Testis (tissue), 2 donors: ENCODE results near the gene UBASH3B.

Experiments
- CTCF ChIP-seq, 3 experiments: fragments of 450-650 bp in 2 of 3; fragments of 200-600 bp in 1 of 3; sonication (generic) in 1 of 3; IDR thresholded peaks; one replicate each; pipeline ENCODE4 v1.5.1; 2016 to 2019; ENCODE audit warnings: antibody characterized with exemption in 3 of 3, mild to moderate bottlenecking in 2 of 3, moderate library complexity in 1 of 3
- POLR2A ChIP-seq: fragments of 450-650 bp; IDR thresholded peaks from one replicate; pipeline ENCODE4 v1.6.1; 2017; ENCODE audit warnings: antibody characterized with exemption, mild to moderate bottlenecking, moderate library complexity

GRCh38 chr11:122833846-122834464 lies 178.4 kb downstream of the UBASH3B start:
- TF ChIP-seq CTCF (IDR thresholded peaks at IDR 0.05) (no peak), POLR2A (no peak)
